ENCODE results near the gene MSI2.

DNA sequence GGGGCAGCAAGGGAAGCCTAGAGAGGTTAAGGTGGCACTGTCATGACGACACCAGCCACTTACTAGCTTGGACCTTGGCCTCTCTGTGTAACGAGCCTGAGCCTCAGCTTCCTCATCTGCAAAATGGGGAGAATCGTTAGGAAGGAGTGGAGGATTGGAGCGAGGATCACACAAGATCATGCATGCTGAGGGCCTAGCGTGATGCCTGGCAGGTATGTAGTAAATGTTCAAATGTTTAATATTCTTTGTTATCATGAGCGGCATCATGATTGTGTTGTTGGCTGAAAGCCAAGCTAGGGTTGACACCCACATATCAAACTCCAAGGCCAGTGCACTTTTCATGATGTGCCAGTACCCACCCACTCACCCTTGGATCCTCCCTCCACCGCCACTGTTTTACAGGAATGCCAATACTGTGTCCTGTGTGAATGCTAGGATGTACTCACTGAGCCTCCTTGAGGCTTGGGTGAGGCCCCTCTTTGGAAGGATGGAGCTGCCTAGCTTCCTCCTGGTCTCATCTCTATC is 192.5 kb downstream of the MSI2 start:
- TF ChIP-seq POLR2A (IDR thresholded peaks at IDR 0.05; ENCODE audit: low read depth, low read length) (no peak), POLR2AphosphoS5 (IDR thresholded peaks at IDR 0.05; ENCODE audit: low read depth, low read length) (no peak)
